K562 (cell line): ENCODE results near the gene KRT77. TPM values are rescaled to one million over a fixed set of nuclear protein-coding genes. Genes with fewer than 3 reads are reported as not detected.

Experiments used
- CUX1 ChIP-seq: fragments of 200-800 bp; sonication (Bioruptor generic); IDR thresholded peaks from 2 replicates; pipeline ENCODE4 v1.6.1; 2016; ENCODE audit warnings: missing genetic modification characterization, missing compliant biosample characterization
- HMG20B ChIP-seq: fragments of 250-450 bp; sonication (Bioruptor Pico); IDR thresholded peaks from 2 replicates; pipeline ENCODE4 v1.5.0; 2021; ENCODE audit warnings: mild to moderate bottlenecking
- MLLT1 ChIP-seq, 2 experiments: fragments of 450-650 bp; IDR thresholded peaks; 2 replicates each; pipeline ENCODE4 v1.6.1; 2016
- polyA plus RNA-seq, 8 experiments: library from polyadenylated mRNA; depleted of rRNA in 4 of 8; stranded (reverse) in 5 of 8; unstranded in 3 of 8; fragments of >200 nt; fragmentation: Nextera tagmentation in 2 of 8; fragmentation: Illumina TruSeq in 1 of 8; extraction: Ambion mirVana in 2 of 8; extraction: Trizol in 1 of 8; gene quantifications; 2 replicates each; pipeline versions ENCODE4 v1.2.1 to v1.2.3, GENCODE V29; 2011 to 2014; ENCODE audit warnings: inconsistent platforms in 1 of 8, missing spikeins in 1 of 8
- total RNA-seq, 7 experiments: library from RNA; depleted of rRNA in 6 of 7; stranded (reverse); fragments of >200 nt in 6 of 7; fragmentation: Illumina TruSeq in 2 of 7; extraction: Trizol in 2 of 7; gene quantifications; 2 replicates each; pipeline versions ENCODE4 v1.2.1 to v1.2.3, GENCODE V29; 2011 to 2021; ENCODE audit warnings: low replicate concordance in 1 of 7

Gene KRT77
- total and polyA plus RNA-seq, 9 of the 15 experiments (the other 6 are each of a cell fraction or from before 2014, with no cell fraction given): not detected

GRCh38 chr12:52693261-52693660 is 10.1 kb downstream of the KRT77 start (continued):
- TF ChIP-seq CUX1 (CRISPR knock-in tag) (no peak), HMG20B (no peak), MLLT1 (IDR thresholded peaks at IDR 0.05) (no peak)
